ENCODE measurements around the gene GDI2.

GDI2 gene

DNA sequence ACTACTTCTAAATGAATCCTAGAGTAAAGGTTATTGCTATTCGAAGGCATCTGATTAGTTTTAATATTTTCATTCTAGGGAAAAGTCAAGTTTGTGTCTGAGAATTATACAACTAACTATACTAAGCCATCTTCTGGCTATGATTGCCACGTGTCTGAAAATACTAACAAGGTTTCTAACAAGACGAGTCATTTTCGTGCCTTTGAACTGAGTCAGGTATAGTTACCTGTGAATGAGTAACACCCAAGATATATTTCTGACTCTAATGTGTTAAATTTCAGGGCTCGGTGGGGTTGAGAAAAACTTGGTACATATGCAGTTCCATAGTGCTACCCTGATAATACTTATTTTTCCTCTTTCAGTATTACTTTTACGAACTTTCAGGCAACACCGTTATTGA, 93.1 kb downstream of the GDI2 start:
- H3K4me3 ChIP-seq (ENCODE audit: control insufficient read depth, low read depth, low read length) = no peak overlapping the region
- TF ChIP-seq, protein P1, sequence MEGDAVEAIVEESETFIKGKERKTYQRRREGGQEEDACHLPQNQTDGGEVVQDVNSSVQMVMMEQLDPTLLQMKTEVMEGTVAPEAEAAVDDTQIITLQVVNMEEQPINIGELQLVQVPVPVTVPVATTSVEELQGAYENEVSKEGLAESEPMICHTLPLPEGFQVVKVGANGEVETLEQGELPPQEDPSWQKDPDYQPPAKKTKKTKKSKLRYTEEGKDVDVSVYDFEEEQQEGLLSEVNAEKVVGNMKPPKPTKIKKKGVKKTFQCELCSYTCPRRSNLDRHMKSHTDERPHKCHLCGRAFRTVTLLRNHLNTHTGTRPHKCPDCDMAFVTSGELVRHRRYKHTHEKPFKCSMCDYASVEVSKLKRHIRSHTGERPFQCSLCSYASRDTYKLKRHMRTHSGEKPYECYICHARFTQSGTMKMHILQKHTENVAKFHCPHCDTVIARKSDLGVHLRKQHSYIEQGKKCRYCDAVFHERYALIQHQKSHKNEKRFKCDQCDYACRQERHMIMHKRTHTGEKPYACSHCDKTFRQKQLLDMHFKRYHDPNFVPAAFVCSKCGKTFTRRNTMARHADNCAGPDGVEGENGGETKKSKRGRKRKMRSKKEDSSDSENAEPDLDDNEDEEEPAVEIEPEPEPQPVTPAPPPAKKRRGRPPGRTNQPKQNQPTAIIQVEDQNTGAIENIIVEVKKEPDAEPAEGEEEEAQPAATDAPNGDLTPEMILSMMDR (IDR thresholded peaks at IDR 0.05; ENCODE audit: control insufficient read depth, insufficient read depth, low read depth, low read length, missing control alignments) = no peak
- DNase-seq (ENCODE audit: low read depth) = no peak

DNA sequence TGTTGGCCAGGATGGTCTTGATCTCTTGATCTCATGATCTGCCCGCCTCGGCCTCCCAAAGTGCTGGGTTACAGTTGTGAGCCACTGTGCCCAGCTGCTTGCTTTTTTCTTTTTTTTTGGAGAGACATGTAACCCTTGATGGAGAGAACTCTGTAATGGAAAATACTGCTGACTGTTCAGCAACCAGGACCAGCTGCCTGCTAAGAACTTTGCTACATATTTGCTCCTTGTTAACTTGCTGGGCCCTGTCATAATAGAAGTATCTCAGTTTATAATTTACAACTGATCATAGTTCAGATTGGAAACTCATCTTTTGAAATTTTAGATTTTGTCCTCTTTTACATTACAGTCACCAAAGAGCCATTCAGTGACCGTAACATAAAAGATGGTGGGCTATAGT, 93.7 kb downstream of the GDI2 start:
- DNase-seq (ENCODE audit: low read depth) = no peak
- H3K4me3 ChIP-seq (ENCODE audit: control insufficient read depth, low read depth, low read length) = no peak overlapping the region
- TF ChIP-seq, protein P1 (IDR thresholded peaks at IDR 0.05; ENCODE audit: control insufficient read depth, insufficient read depth, low read depth, low read length, missing control alignments) = no peak

Measured in AG09309 (cell line).